Occipital lobe (tissue), 3 donors: Measurements from ENCODE around the gene LCN10. TPM values are rescaled to one million over a fixed set of nuclear protein-coding genes. Genes with fewer than 3 reads are reported as not detected.

ENCODE experiments used
- DNase-seq: peaks from one replicate; lab custom pipeline; 2025; lab: John Stamatoyannopoulos, UW
- small RNA-seq: library from RNA; depleted of rRNA; stranded (forward); fragments of <200 nt; gene quantifications from one replicate; pipeline ENCODE3, GENCODE V24; 2014
- total RNA-seq: library from RNA; depleted of rRNA; stranded (reverse); fragments of >200 nt; gene quantifications from one replicate; pipeline ENCODE4 v1.2.3, GENCODE V29; 2014

LCN10 gene
- total RNA-seq, 1 donor from 2014 or later: not detected

DNA sequence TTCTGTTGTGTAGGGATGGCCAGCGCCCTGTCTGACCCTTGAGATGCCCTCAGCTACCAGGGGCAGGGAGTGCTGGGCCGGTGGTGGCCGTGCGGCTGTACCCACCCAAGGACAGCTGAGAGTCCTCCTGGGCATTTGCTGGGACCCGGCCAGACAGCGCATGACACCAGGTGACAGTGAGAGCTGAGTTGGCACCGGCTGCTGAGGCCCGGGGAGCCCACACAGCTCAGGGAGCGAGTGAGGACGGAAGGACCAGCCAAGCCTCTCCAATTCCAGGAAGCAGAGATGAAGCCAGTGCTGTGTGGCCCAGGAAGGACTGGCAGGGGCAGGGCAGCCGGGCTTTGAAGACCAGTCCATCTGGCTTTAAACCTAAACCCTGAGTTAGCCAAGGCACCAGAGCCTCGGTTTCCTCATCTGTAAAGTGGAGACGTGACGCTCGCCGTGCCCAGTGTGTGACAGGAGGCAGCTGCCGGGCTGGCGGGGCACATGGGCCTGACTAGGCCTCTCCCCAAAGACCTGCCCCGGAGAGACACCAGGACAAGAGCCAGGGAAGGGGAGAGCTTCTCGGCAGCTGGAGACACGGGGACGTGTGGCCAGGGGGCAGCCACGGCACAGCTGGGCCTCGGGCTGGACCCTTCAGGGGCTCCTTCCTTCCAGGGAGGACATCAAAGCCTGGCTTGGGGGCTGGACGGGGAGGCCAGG lies 52.5 kb downstream of the LCN10 start:
- no peak for DNase-seq

DNA sequence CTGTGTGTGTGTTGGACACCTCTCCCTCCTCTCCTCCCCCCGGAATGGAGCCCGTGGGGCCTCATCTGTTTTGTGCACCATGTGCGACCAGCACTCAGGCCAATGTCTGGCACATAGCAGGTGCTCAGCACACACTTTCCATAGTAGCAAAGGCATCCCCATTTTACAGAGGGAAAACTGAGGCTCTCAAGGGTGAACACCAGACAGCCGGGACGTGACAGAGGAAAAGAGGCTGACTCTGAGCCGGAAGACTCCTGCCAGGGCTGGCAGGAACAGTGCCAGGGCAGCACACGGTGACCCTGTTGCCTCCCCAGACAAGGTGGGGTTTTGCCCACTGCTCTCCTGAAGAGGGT lies 53.7 kb downstream of the LCN10 start:
- no peak for DNase-seq

- no peak for DNase-seq
Observed at GRCh38 chr9:136688274-136689107, 54.2 kb downstream of the LCN10 start.

Small RNAs within 50 kb of the gene (small RNA-seq; reads per million reads assigned to genes)
- gene ATP6V1G1P3 (not detected), gene MIR6722 (not detected)

Other genes with a start within 250 kb of the LCN10 start
- 22.9 TPM for gene NOTCH1, start 196.9 kb downstream of the LCN10 start, total RNA-seq
- gene EGFL7, start 80.0 kb downstream of the LCN10 start, total RNA-seq: 13.7 TPM
- gene AGPAT2, start 55.5 kb downstream of the LCN10 start, total RNA-seq: 2.2 TPM
- 25.1 TPM for gene DIPK1B, start 30.4 kb downstream of the LCN10 start, total RNA-seq
- gene LCN6, start 5.6 kb upstream of the LCN10 start, total RNA-seq: not detected
- not detected for gene LCN8, start 15.3 kb upstream of the LCN10 start, total RNA-seq
- not detected for gene LCN15, start 21.6 kb upstream of the LCN10 start, total RNA-seq
- gene TMEM141, start 48.4 kb upstream of the LCN10 start, total RNA-seq: 15.9 TPM
- 2.8 TPM for gene CCDC183, start 53.4 kb upstream of the LCN10 start, total RNA-seq
- 38.2 TPM for gene RABL6, start 65.0 kb upstream of the LCN10 start, total RNA-seq
- 0.94 TPM for gene AJM1, start 99.5 kb upstream of the LCN10 start, total RNA-seq
- gene PHPT1, start 106.5 kb upstream of the LCN10 start, total RNA-seq: 76.9 TPM
- 2.5 TPM for gene MAMDC4, start 109.4 kb upstream of the LCN10 start, total RNA-seq
- gene EDF1, start 123.4 kb upstream of the LCN10 start, total RNA-seq: 96.2 TPM
- 8.9 TPM for gene TRAF2, start 143.6 kb upstream of the LCN10 start, total RNA-seq
- 53.7 TPM for gene FBXW5, start 201.8 kb upstream of the LCN10 start, total RNA-seq
- gene C8G, start 202.3 kb upstream of the LCN10 start, total RNA-seq: not detected
- not detected for gene LCN12, start 209.3 kb upstream of the LCN10 start, total RNA-seq
- gene PTGDS, start 234.6 kb upstream of the LCN10 start, total RNA-seq: 52.1 TPM
- 0.16 TPM for gene LCNL1, start 240.1 kb upstream of the LCN10 start, total RNA-seq
- 13.6 TPM for gene PAXX, start 249.5 kb upstream of the LCN10 start, total RNA-seq